ENCODE data around the gene GOLPH3L. TPM values are rescaled to one million over a fixed set of nuclear protein-coding genes. Genes with fewer than 3 reads are reported as not detected.
A peak's percentile ranks its signal among the peaks of the same experiment; 100 is the strongest.
"Not testable (repeated sequence)": the region's sequence is repeated elsewhere in the genome, so short reads cannot be mapped to it uniquely, and the experiment has no call there.

GOLPH3L gene
- total RNA-seq (8.6 TPM), polyA plus RNA-seq (10 to 100 TPM; 19.7 to 30.0 (median 24.9) TPM)

GRCh38 chr1:150696995-150697927 lies at the start of gene GOLPH3L:
Gene GOLPH3L (minus strand): TSS chr1:150697154. CDS start chr1:150694838, 2,316 bp downstream.
- Mint-ChIP-seq H3K4me1 (peaks cover 20 to 41% (median 28%) of the 10 kb centered on the region in 4 donors), H3K27me3 (no peaks in the 10 kb centered on the region), H3K27ac (peak within 1 kb of the TSS; percentile 96 to 97 (median 96)), H3K9me3 (no peaks in the 10 kb centered on the region), H3K36me3 (peaks cover 17% of the 10 kb centered on the region), H3K4me3 (peak within 1 kb of the TSS; percentile 94 to 99 (median 97))
- no peaks in the 10 kb centered on the region for H3K27me3 ChIP-seq (ENCODE audit: control insufficient read depth, insufficient read depth, low read length)
- H3K4me1 ChIP-seq (ENCODE audit: control insufficient read depth, insufficient read depth, low read length, poor library complexity, severe bottlenecking): peaks cover 13% of the 10 kb centered on the region
- peak within 1 kb of the TSS; percentile 89 for H3K4me3 ChIP-seq (ENCODE audit: low read depth, low read length)
- H3K36me3 ChIP-seq (ENCODE audit: control insufficient read depth, insufficient read depth, low read length): peaks cover 19% of the 10 kb centered on the region
- peak; percentile 99 for ATAC-seq (ENCODE audit: low read depth in 2 of 2)
- peak; percentile 82 to 98 (median 92) for DNase-seq
- H3K9me3 ChIP-seq (ENCODE audit: control insufficient read depth in 2 of 2, low read length in 2 of 2): no peaks in the 10 kb centered on the region
- H3K27ac ChIP-seq (ENCODE audit: insufficient read depth, low read length, poor library complexity, severe bottlenecking): peak within 1 kb of the TSS; percentile 79

- no peak overlapping the region for H3K4me3 ChIP-seq (ENCODE audit: low read depth, low read length)
- ATAC-seq (ENCODE audit: low read depth in 2 of 2): no peak
- Mint-ChIP-seq H3K27me3 (no peaks in the 10 kb centered on the region), H3K4me1 (no peaks in the 10 kb centered on the region), H3K9me3 (no peaks in the 10 kb centered on the region), H3K27ac (no peak overlapping the region), H3K4me3 (no peak overlapping the region), H3K36me3 (peaks cover 14% of the 10 kb centered on the region)
- no peaks in the 10 kb centered on the region for H3K4me1 ChIP-seq (ENCODE audit: control insufficient read depth, insufficient read depth, low read length, poor library complexity, severe bottlenecking)
- peaks cover 29% of the 10 kb centered on the region for H3K36me3 ChIP-seq (ENCODE audit: control insufficient read depth, insufficient read depth, low read length)
- DNase-seq: no peak
- no peaks in the 10 kb centered on the region for H3K9me3 ChIP-seq (ENCODE audit: control insufficient read depth in 2 of 2, low read length in 2 of 2)
- no peak overlapping the region for H3K27ac ChIP-seq (ENCODE audit: insufficient read depth, low read length, poor library complexity, severe bottlenecking)
- H3K27me3 ChIP-seq (ENCODE audit: control insufficient read depth, insufficient read depth, low read length): no peaks in the 10 kb centered on the region
Observed at GRCh38 chr1:150730130-150730721, 33.3 kb upstream of the GOLPH3L start.

- ATAC-seq (ENCODE audit: low read depth in 2 of 2) (no peak), DNase-seq (no peak)
- no peak overlapping the region for H3K27ac Mint-ChIP-seq
- H3K9me3 ChIP-seq (ENCODE audit: control insufficient read depth in 2 of 2, low read length in 2 of 2): no peaks in the 10 kb centered on the region
- no peak overlapping the region for H3K27ac ChIP-seq (ENCODE audit: insufficient read depth, low read length, poor library complexity, severe bottlenecking)
- H3K9me3 Mint-ChIP-seq: no peaks in the 10 kb centered on the region
- H3K27me3 ChIP-seq (ENCODE audit: control insufficient read depth, insufficient read depth, low read length): no peaks in the 10 kb centered on the region
- no peaks in the 10 kb centered on the region for H3K4me1 ChIP-seq (ENCODE audit: control insufficient read depth, insufficient read depth, low read length, poor library complexity, severe bottlenecking)
- H3K36me3 ChIP-seq (ENCODE audit: control insufficient read depth, insufficient read depth, low read length): no peaks in the 10 kb centered on the region
- no peaks in the 10 kb centered on the region for H3K27me3 Mint-ChIP-seq
- no peak overlapping the region for H3K4me3 ChIP-seq (ENCODE audit: low read depth, low read length)
- H3K4me1 Mint-ChIP-seq: no peaks in the 10 kb centered on the region
- H3K36me3 Mint-ChIP-seq: no peaks in the 10 kb centered on the region
- H3K4me3 Mint-ChIP-seq: no peak overlapping the region
Observed at GRCh38 chr1:150724336-150724735, 27.4 kb upstream of the GOLPH3L start.

GRCh38 chr1:150720703-150721102 lies 23.7 kb upstream of the GOLPH3L start, which contains the start of gene HORMAD1:
Gene HORMAD1 (minus strand): TSS chr1:150720895. CDS start chr1:150719505, 1,390 bp downstream.
- Histone ChIP-seq H3K36me3 (ENCODE audit: control insufficient read depth, insufficient read depth, low read length) (no peaks in the 10 kb centered on the region), H3K9me3 (ENCODE audit: control insufficient read depth in 2 of 2, low read length in 2 of 2) (no peaks in the 10 kb centered on the region), H3K4me3 (ENCODE audit: low read depth, low read length) (no peak within 1 kb of the TSS), H3K27ac (ENCODE audit: insufficient read depth, low read length, poor library complexity, severe bottlenecking) (no peak within 1 kb of the TSS), H3K27me3 (ENCODE audit: control insufficient read depth, insufficient read depth, low read length) (no peaks in the 10 kb centered on the region), H3K4me1 (ENCODE audit: control insufficient read depth, insufficient read depth, low read length, poor library complexity, severe bottlenecking) (no peaks in the 10 kb centered on the region)
- no peak within 1 kb of the TSS for H3K4me3 Mint-ChIP-seq
- ATAC-seq (ENCODE audit: low read depth in 2 of 2) (no peak), DNase-seq (no peak)
- no peaks in the 10 kb centered on the region for H3K9me3 Mint-ChIP-seq
- no peaks in the 10 kb centered on the region for H3K27me3 Mint-ChIP-seq
- no peak within 1 kb of the TSS for H3K27ac Mint-ChIP-seq
- H3K4me1 Mint-ChIP-seq: no peaks in the 10 kb centered on the region
- H3K36me3 Mint-ChIP-seq: no peaks in the 10 kb centered on the region

- H3K27ac ChIP-seq (ENCODE audit: insufficient read depth, low read length, poor library complexity, severe bottlenecking): no peak overlapping the region
- no peaks in the 10 kb centered on the region for H3K4me1 ChIP-seq (ENCODE audit: control insufficient read depth, insufficient read depth, low read length, poor library complexity, severe bottlenecking)
- no peak overlapping the region for H3K27ac Mint-ChIP-seq
- H3K36me3 ChIP-seq (ENCODE audit: control insufficient read depth, insufficient read depth, low read length): no peaks in the 10 kb centered on the region
- no peaks in the 10 kb centered on the region for H3K27me3 Mint-ChIP-seq
- no peak for ATAC-seq (ENCODE audit: low read depth in 2 of 2)
- no peaks in the 10 kb centered on the region for H3K4me1 Mint-ChIP-seq
- no peak overlapping the region for H3K4me3 Mint-ChIP-seq
- H3K27me3 ChIP-seq (ENCODE audit: control insufficient read depth, insufficient read depth, low read length): no peaks in the 10 kb centered on the region
- H3K36me3 Mint-ChIP-seq: no peaks in the 10 kb centered on the region
- H3K4me3 ChIP-seq (ENCODE audit: low read depth, low read length): no peak overlapping the region
- no peaks in the 10 kb centered on the region for H3K9me3 Mint-ChIP-seq
- no peak for DNase-seq
- no peaks in the 10 kb centered on the region for H3K9me3 ChIP-seq (ENCODE audit: control insufficient read depth in 2 of 2, low read length in 2 of 2)
Observed at GRCh38 chr1:150720098-150720497, 23.1 kb upstream of the GOLPH3L start.

- ATAC-seq (ENCODE audit: low read depth in 2 of 2) (no peak), DNase-seq (no peak)
- H3K4me3 Mint-ChIP-seq: no peak overlapping the region
- no peak overlapping the region for H3K27ac Mint-ChIP-seq
- no peaks in the 10 kb centered on the region for H3K27me3 ChIP-seq (ENCODE audit: control insufficient read depth, insufficient read depth, low read length)
- no peak overlapping the region for H3K27ac ChIP-seq (ENCODE audit: insufficient read depth, low read length, poor library complexity, severe bottlenecking)
- H3K4me3 ChIP-seq (ENCODE audit: low read depth, low read length): no peak overlapping the region
- H3K9me3 ChIP-seq (ENCODE audit: control insufficient read depth in 2 of 2, low read length in 2 of 2): no peaks in the 10 kb centered on the region
- H3K36me3 ChIP-seq (ENCODE audit: control insufficient read depth, insufficient read depth, low read length): no peaks in the 10 kb centered on the region
- H3K27me3 Mint-ChIP-seq: no peaks in the 10 kb centered on the region
- H3K36me3 Mint-ChIP-seq: no peaks in the 10 kb centered on the region
- no peaks in the 10 kb centered on the region for H3K9me3 Mint-ChIP-seq
- no peaks in the 10 kb centered on the region for H3K4me1 ChIP-seq (ENCODE audit: control insufficient read depth, insufficient read depth, low read length, poor library complexity, severe bottlenecking)
- H3K4me1 Mint-ChIP-seq: no peaks in the 10 kb centered on the region
Observed at GRCh38 chr1:150718225-150718891, 21.4 kb upstream of the GOLPH3L start.

GRCh38 chr1:150709031-150709430 lies 12.1 kb upstream of the GOLPH3L start:
- not testable (repeated sequence) for H3K27ac Mint-ChIP-seq; H3K4me3 Mint-ChIP-seq; H3K27ac ChIP-seq (ENCODE audit: insufficient read depth, low read length, poor library complexity, severe bottlenecking); H3K27me3 ChIP-seq (ENCODE audit: control insufficient read depth, insufficient read depth, low read length); H3K36me3 ChIP-seq (ENCODE audit: control insufficient read depth, insufficient read depth, low read length); H3K27me3 Mint-ChIP-seq; ATAC-seq (ENCODE audit: low read depth in 2 of 2); DNase-seq; H3K4me1 ChIP-seq (ENCODE audit: control insufficient read depth, insufficient read depth, low read length, poor library complexity, severe bottlenecking); H3K4me1 Mint-ChIP-seq; H3K9me3 Mint-ChIP-seq; H3K9me3 ChIP-seq (ENCODE audit: control insufficient read depth in 2 of 2, low read length in 2 of 2); H3K36me3 Mint-ChIP-seq; H3K4me3 ChIP-seq (ENCODE audit: low read depth, low read length)

Data from CD4-positive, CD25-positive, alpha-beta regulatory T cell (primary cell).